AG10803 (cell line): ENCODE data around the gene PAN2.
"Not testable (repeated sequence)": the region's sequence is repeated elsewhere in the genome, so short reads cannot be mapped to it uniquely, and the experiment has no call there.

Experiments
- DNase-seq: peaks from one replicate; pipeline ENCODE4 v3.0.0; 2010; ENCODE audit warnings: low read depth
- H3K4me3 ChIP-seq: 2 replicates; pipeline ENCODE4 v1.5.1; 2011; ENCODE audit warnings: mild to moderate bottlenecking, low read length, control low read depth
- CTCF ChIP-seq: conservative IDR thresholded peaks from 2 replicates; pipeline ENCODE4 v1.5.1; 2011; ENCODE audit warnings: mild to moderate bottlenecking, low read length, control low read depth, inconsistent platforms

Gene PAN2

DNA sequence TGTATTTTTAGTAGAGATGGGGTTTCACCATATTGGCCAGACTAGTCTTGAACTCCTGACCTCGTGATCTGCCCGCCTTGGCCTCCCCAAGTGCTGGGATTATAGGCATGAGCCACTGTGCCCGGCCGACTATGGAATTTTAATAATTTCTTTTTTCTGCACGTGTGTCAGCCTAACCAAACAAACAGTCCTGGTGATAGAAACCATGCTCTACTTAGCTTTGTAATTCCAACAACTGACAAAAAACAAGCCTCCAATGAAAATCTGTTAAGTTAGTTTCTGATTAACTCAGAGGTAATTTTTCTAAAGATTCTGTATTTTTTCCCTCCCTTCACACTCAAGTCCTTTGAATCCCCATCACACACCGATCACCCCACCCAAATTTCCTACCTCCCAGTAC lies 51.8 kb downstream of the PAN2 start:
- no peak overlapping the region for H3K4me3 ChIP-seq
- no peak for TF ChIP-seq CTCF
- no peak for DNase-seq

DNA sequence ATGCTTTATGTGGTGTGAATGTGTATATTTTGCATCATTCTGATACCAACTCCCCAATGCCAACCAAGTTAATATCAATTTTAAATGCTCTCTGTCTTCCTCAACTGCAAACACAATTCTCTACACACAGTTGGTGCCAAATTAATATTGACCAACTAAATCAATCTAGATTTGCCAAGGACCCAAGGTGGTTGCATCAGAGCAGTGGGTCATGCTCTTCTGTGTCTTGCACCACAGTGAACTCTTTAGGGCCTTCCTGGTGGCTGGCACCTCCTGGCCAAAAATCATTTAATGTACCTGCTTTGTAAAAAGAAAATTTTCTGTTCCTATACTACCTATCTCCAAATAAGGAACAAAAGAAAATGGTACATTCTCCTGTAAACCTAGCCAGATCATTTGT lies 53.0 kb downstream of the PAN2 start:
- no peak for DNase-seq
- H3K4me3 ChIP-seq = no peak overlapping the region
- no peak for TF ChIP-seq CTCF

DNA sequence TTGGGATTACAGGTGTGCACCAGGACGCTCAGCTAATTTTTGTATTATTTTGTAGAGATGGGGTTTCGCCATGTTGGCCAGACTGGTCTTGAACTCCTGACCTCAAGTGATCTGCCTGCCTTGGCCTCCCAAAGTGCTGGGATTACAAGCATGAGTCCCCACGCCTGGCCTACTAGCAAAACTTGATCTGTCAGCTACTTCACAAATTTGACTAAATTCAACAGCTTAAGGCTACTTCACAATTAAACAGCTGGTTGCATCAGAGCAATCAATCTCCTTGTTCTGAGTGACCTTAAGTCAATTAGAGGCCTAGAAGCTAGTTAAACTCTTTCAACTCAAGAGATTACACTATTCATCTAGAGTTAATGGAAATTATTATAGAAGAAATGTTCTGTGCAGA lies 54.9 kb downstream of the PAN2 start:
- TF ChIP-seq CTCF = no peak
- H3K4me3 ChIP-seq = no peak overlapping the region
- DNase-seq = no peak

DNA sequence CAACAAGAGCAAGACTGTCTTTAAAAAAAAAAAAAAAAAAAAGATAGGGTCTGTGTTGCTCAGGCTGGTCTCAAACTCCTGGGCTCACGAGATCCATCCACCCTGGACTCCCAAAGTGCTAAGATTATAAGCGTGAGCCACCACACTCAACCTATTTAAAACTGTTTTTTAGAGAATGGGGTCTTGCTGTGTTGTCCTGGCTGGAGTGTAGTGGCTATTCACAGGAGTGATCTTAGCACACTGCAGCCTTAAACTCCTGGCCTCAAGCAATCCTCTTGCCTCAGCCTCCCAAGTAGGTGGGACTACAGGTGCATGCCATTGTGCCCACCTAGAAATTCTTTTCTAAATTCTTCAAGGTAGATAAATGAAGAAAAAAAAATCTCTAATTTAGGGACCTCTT lies 59.5 kb downstream of the PAN2 start:
- no peak for DNase-seq
- H3K4me3 ChIP-seq = no peak overlapping the region
- no peak for TF ChIP-seq CTCF

GRCh38 chr12:56272468-56272867 lies 61.3 kb downstream of the PAN2 start:
- not testable (repeated sequence) for H3K4me3 ChIP-seq, DNase-seq

GRCh38 chr12:56271031-56271430 lies 62.8 kb downstream of the PAN2 start:
- no peak overlapping the region for H3K4me3 ChIP-seq
- TF ChIP-seq CTCF = peak; percentile 58
- peak; percentile 31 for DNase-seq

- peak overlapping the region; percentile 82 for H3K4me3 ChIP-seq
- no peak for TF ChIP-seq CTCF
- DNase-seq = no peak
These were observed 66.2 kb downstream of the PAN2 start for GRCh38 chr12:56267443-56268071.
